HepG2 (cell line): ENCODE data around the gene RUNX3. TPM values are rescaled to one million over a fixed set of nuclear protein-coding genes. Genes with fewer than 3 reads are reported as not detected.

ENCODE experiments used
- ATAC-seq: fragments of 200-7000 bp; cut with Tn5 transposase; 3 replicates; pipeline ENCODE4 v1.9.1; 2020; ENCODE audit warnings: mild to moderate bottlenecking, moderate library complexity
- BruUV-seq: library from RNA; stranded (reverse); fragments of 400-500 nt; replicated peaks from 2 replicates; lab custom pipeline; 2021; lab: Mats Ljungman, UMichigan
- CTCF ChIA-PET: fragments of 300-600 bp; formaldehyde crosslinking; extraction: SDS; loops from one replicate; lab custom pipeline; 2021; ENCODE audit warnings: low total read pairs, inconsistent platforms, low intra/inter-chr PET ratio; lab: Yijun Ruan, JAX
- POLR2A ChIA-PET: fragments of 350-600 bp; sonication (Branson Sonifier 250); formaldehyde crosslinking; loops from one replicate; lab custom pipeline; 2020; ENCODE audit warnings: antibody characterized with exemption, inconsistent platforms; lab: Yijun Ruan, JAX
- DNase-seq: peaks from one replicate; pipeline ENCODE4 v3.0.0-alpha.2; 2015; ENCODE audit warnings: low spot score
- FAIRE-seq: peaks from 3 replicates; lab custom pipeline; 2011; peaks lifted over from hg19 to GRCh38; lab: Jason Lieb, UNC
- H2AFZ ChIP-seq: one replicate; pipeline ENCODE4 v1.6.1; 2011; ENCODE audit warnings: low read length, inconsistent platforms
- H3K27ac ChIP-seq: fragments of 300-600 bp; 3 replicates; pipeline ENCODE4 v1.8.0; 2011; ENCODE audit warnings: mixed run types, mild to moderate bottlenecking, mixed read lengths, low read length, inconsistent platforms; ENCODE audit not compliant: insufficient read depth; ENCODE audit errors: extremely low read length
- H3K27me3 ChIP-seq, 2 experiments: fragments of 200-600 bp in 1 of 2; 2 replicates in 1 of 2; 3 replicates in 1 of 2; pipeline versions ENCODE4 v1.6.0 to v1.8.0; 2011; ENCODE audit warnings: low read length in 2 of 2, mild to moderate bottlenecking in 2 of 2, moderate library complexity in 2 of 2, inconsistent platforms in 1 of 2; ENCODE audit not compliant: insufficient read depth in 2 of 2, control insufficient read depth in 1 of 2
- H3K36me3 ChIP-seq, 2 experiments: fragments of 200-600 bp in 1 of 2; replicated peaks in 1 of 2; 2 replicates in 1 of 2; 3 replicates in 1 of 2; pipeline versions ENCODE4 v1.5.1 to v1.8.0; 2011; ENCODE audit warnings: low read length in 2 of 2, inconsistent platforms in 1 of 2; ENCODE audit not compliant: insufficient read depth in 2 of 2, control insufficient read depth in 1 of 2
- H3K4me1 ChIP-seq: 2 replicates; pipeline ENCODE4 v1.5.1; 2012; ENCODE audit warnings: low read length, inconsistent platforms; ENCODE audit not compliant: insufficient read depth
- H3K4me2 ChIP-seq: 2 replicates; pipeline ENCODE4 v1.6.0; 2011; ENCODE audit warnings: low read depth, low read length, inconsistent platforms
- H3K4me3 ChIP-seq, 3 experiments: fragments of 200-600 bp in 1 of 3; sonication (generic), shearing (Covaris generic) in 1 of 3; replicated peaks in 1 of 3; 2 replicates each; pipeline ENCODE4 v1.5.1; 2011 to 2016; ENCODE audit warnings: low read length in 3 of 3, inconsistent platforms in 2 of 3, low read depth in 2 of 3, mild to moderate bottlenecking in 2 of 3, control low read depth in 1 of 3, mixed read lengths in 1 of 3; ENCODE audit not compliant: insufficient read depth in 1 of 3
- H3K79me2 ChIP-seq: one replicate; pipeline ENCODE4 v1.6.1; 2011; ENCODE audit warnings: low read length, inconsistent platforms; ENCODE audit not compliant: insufficient read depth
- H3K9ac ChIP-seq: 2 replicates; pipeline ENCODE4 v1.6.0; 2011; ENCODE audit warnings: mild to moderate bottlenecking, low read depth, low read length, inconsistent platforms; ENCODE audit not compliant: insufficient read depth
- H3K9me3 ChIP-seq: 2 replicates; pipeline ENCODE4 v1.5.1; 2012; ENCODE audit warnings: mild to moderate bottlenecking, low read length
- H4K20me1 ChIP-seq: 2 replicates; pipeline ENCODE4 v1.6.0; 2011; ENCODE audit warnings: inconsistent platforms, mild to moderate bottlenecking, low read length, moderate library complexity; ENCODE audit not compliant: insufficient read depth
- MED1 ChIP-seq: sonication (generic); formaldehyde crosslinking; IDR thresholded peaks from 2 replicates; pipeline ENCODE4 v1.4.0; 2020; ENCODE audit warnings: missing genetic modification reagents
- RBAK ChIP-seq: sonication (generic); formaldehyde crosslinking; IDR thresholded peaks from 2 replicates; pipeline ENCODE4 v1.5.1; 2020; ENCODE audit warnings: mild to moderate bottlenecking, missing genetic modification reagents
- SSRP1 ChIP-seq: IDR thresholded peaks from 2 replicates; pipeline ENCODE4 v1.6.1; 2016; ENCODE audit warnings: control low read depth
- ZC3H4 ChIP-seq: sonication (generic); formaldehyde crosslinking; IDR thresholded peaks from 2 replicates; pipeline ENCODE4 v1.4.0; 2020; ENCODE audit warnings: missing genetic modification reagents, borderline replicate concordance
- ZKSCAN1 ChIP-seq: fragments of 150-350 bp; IDR thresholded peaks from 2 replicates; pipeline ENCODE4 v1.6.1; 2014; ENCODE audit warnings: low read length
- ZNF180 ChIP-seq: sonication (generic); formaldehyde crosslinking; IDR thresholded peaks from 2 replicates; pipeline ENCODE4 v1.4.0; 2020; ENCODE audit warnings: low read depth, missing genetic modification reagents, borderline replicate concordance
- ZNF230 ChIP-seq: sonication (generic); formaldehyde crosslinking; IDR thresholded peaks from 2 replicates; pipeline ENCODE4 v1.4.0; 2020; ENCODE audit warnings: mild to moderate bottlenecking, missing genetic modification reagents
- ZNF543 ChIP-seq: sonication (generic); formaldehyde crosslinking; IDR thresholded peaks from 2 replicates; pipeline ENCODE4 v1.4.0; 2020; ENCODE audit warnings: mild to moderate bottlenecking, missing genetic modification reagents
- ZNF629 ChIP-seq: sonication (generic); formaldehyde crosslinking; conservative IDR thresholded peaks from 2 replicates; pipeline ENCODE4 v1.5.0; 2020; ENCODE audit warnings: missing genetic modification reagents
- ZNF644 ChIP-seq: IDR thresholded peaks from 2 replicates; pipeline ENCODE4 v1.6.1; 2016; ENCODE audit warnings: low read depth
- WGBS: methylation state at CpG from one replicate; pipeline ENCODE4 v1.1.6; 2017; ENCODE audit warnings: low lambda C conversion rate; 5-methylcytosine and 5-hydroxymethylcytosine counted together
- in situ Hi-C: cut with HindIII; loops from 2 replicates; pipeline ENCODE4 v1.10.0; 2017; ENCODE audit warnings: low pct_unique_long_range_greater_than_20kb; ENCODE audit not compliant: extremely low pct_ligation_motif_present
- intact Hi-C: fragments of 100-400 bp; cut with micrococcal nuclease; formaldehyde crosslinking; loops from one replicate; pipeline ENCODE4 v1.10.0; 2022; ENCODE audit not compliant: unreplicated experiment
- polyA plus RNA-seq, 8 experiments: library from polyadenylated mRNA; depleted of rRNA in 3 of 8; stranded (reverse) in 7 of 8; unstranded in 1 of 8; fragments of >200 nt; fragmentation: Illumina TruSeq in 4 of 8; extraction: Trizol in 4 of 8; gene quantifications; 2 replicates each; pipeline versions ENCODE4 v1.2.1 to v1.2.3, GENCODE V29; 2011 to 2016; ENCODE audit warnings: low read depth in 4 of 8, missing spikeins in 1 of 8, mixed read lengths in 1 of 8; ENCODE audit not compliant: insufficient read depth in 1 of 8
- total RNA-seq, 5 experiments: library from RNA; depleted of rRNA; stranded (reverse); fragments of >200 nt; fragmentation: Illumina TruSeq; extraction: Trizol; gene quantifications; 2 replicates each; pipeline ENCODE4 v1.2.3, GENCODE V29; 2016; ENCODE audit warnings: low read depth in 1 of 5
- TF ChIP-seq, protein P1 (sequence below): conservative IDR thresholded peaks from 2 replicates; pipeline ENCODE4 v1.6.1; 2018; ENCODE audit warnings: missing genetic modification reagents
- TF ChIP-seq, protein P2 (sequence below): sonication (generic); formaldehyde crosslinking; IDR thresholded peaks from 2 replicates; pipeline ENCODE4 v1.9.0; 2021; ENCODE audit warnings: missing genetic modification reagents, borderline replicate concordance
- TF ChIP-seq, protein P3 (sequence below): sonication (generic); formaldehyde crosslinking; IDR thresholded peaks from 2 replicates; pipeline ENCODE4 v1.8.0; 2023; ENCODE audit warnings: mild to moderate bottlenecking, missing genetic modification reagents

RUNX3 gene
- total and polyA plus RNA-seq, 2 of the 13 experiments (the other 11 are each of a cell fraction or from before 2014, with no cell fraction given) = 0.04 to 0.22 TPM

DNA sequence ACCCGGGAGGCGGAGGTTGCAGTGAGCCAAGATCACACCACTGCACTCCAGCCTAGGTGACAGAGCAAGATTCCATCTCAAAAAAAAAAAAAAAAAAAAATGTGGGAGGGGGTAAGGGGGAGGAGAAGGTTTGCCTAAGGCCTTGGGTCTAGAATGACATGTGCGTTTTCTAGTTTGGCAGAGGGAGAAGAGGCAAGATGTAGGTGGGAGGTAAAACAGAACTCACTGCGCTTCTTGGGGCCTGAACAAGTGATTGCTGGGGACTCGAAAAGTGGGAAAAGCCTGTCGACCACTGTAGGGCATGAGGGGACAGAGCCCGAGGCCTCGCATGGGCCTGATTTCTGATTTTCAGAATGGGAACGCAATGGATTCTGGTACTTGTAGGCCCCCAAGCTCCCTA, 19.9 kb downstream of the RUNX3 start:
- peak overlapping the region; percentile 89 for H3K27ac ChIP-seq
- no peak for FAIRE-seq
- H3K79me2 ChIP-seq = no peaks in the 10 kb centered on the region
- ATAC-seq = no peak
- H3K27me3 ChIP-seq = no peaks in the 10 kb centered on the region
- ChIA-PET POLR2A (interaction anchor here (1.0 to 1.4 kb wide), 4 partner anchors 12 to 258 kb away, joined by 3 to 5 read pairs (median 4); no protein-coding TSS in a partner anchor), CTCF (interaction anchor here (0.9 to 1.3 kb wide), 3 partner anchors 22 to 127 kb away, joined by 3 to 4 read pairs (median 4); no protein-coding TSS in a partner anchor)
- intact Hi-C loops = no loop called here
- 92% methylated on average over 9 of the region's 9 CpGs for WGBS
- H3K9me3 ChIP-seq = no peaks in the 10 kb centered on the region
- no peaks in the 10 kb centered on the region for H4K20me1 ChIP-seq
- TF ChIP-seq ZNF230 (CRISPR knock-in tag) (peak; percentile 1; the same call in 1 of the 2 replicates), ZC3H4 (CRISPR knock-in tag) (0 out of 2 replicates have a peak, but pooled peaks have one; percentile 5), MED1 (no peak), RBAK (CRISPR knock-in tag) (no peak), ZNF543 (CRISPR knock-in tag) (0 out of 2 replicates have a peak, but pooled peaks have one; percentile 40)
- no peak overlapping the region for H2AFZ ChIP-seq
- in situ Hi-C loops = no loop called here
- DNase-seq = no peak
- peak overlapping the region; percentile 68 for H3K9ac ChIP-seq
- no TSS peak for BruUV-seq
- peaks cover 67% of the 10 kb centered on the region for H3K4me1 ChIP-seq
- H3K36me3 ChIP-seq = no peaks in the 10 kb centered on the region
- peak overlapping the region in 1 of 3 experiments; percentile 60; a peak in 1 of 6 replicates for H3K4me3 ChIP-seq
- peak overlapping the region; percentile 87 for H3K4me2 ChIP-seq

DNA sequence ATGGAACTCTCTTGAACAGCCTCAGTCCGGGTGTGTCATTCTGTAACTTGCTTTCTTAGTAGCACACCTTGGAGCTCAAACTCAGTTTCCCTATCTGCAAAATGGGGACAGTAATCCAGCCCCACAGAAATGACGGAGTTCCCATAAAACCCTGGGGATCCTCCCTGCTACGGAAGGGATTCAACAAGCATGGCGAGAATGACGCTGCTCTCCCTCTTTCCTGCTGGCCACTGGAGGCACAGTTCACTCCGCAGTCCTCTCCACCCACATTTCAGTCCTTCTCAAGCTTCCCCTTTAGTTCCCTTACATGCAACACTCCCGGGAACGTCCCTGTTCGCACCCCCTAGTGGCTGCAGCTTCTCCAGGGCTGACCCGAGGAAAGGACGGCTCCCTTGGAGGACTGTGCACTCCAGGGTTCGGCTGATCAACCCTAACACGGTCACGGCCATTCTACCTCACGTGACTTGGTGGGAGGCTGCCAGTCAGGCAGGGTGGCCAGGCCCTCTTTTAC, 20.6 kb downstream of the RUNX3 start:
- CTCF ChIA-PET = interaction anchor here (0.9 to 1.3 kb wide), 3 partner anchors 23 to 128 kb away, joined by 3 to 4 read pairs (median 4); no protein-coding TSS in a partner anchor
- Histone ChIP-seq H3K27ac (peak overlapping the region; percentile 34), H3K79me2 (no peaks in the 10 kb centered on the region), H4K20me1 (no peaks in the 10 kb centered on the region), H3K9ac (no peak overlapping the region), H2AFZ (peak overlapping the region; percentile 5), H3K27me3 (no peaks in the 10 kb centered on the region), H3K9me3 (no peaks in the 10 kb centered on the region), H3K4me3 (no peak overlapping the region; a peak in 1 of 6 replicates), H3K36me3 (no peaks in the 10 kb centered on the region), H3K4me2 (0 out of 2 replicates have a peak overlapping the region, but pooled peaks have one; percentile 16), H3K4me1 (peaks cover 60% of the 10 kb centered on the region)
- FAIRE-seq (peak; percentile 83), DNase-seq (peak; percentile 76), ATAC-seq (peak; percentile 57)
- BruUV-seq = no TSS peak
- in situ Hi-C loops = loop anchor here (5.0 kb wide), 1 partner anchor 62 kb away; no protein-coding TSS in a partner anchor
- POLR2A ChIA-PET = interaction anchor here (0.6 to 0.9 kb wide), 2 partner anchors 18 to 185 kb away, joined by 3 read pairs; no protein-coding TSS in a partner anchor
- WGBS = 33% methylated on average over 14 of the region's 15 CpGs
- intact Hi-C loops = loop anchor here (2.0 kb wide), 1 partner anchor 61 kb away; no protein-coding TSS in a partner anchor
- TF ChIP-seq ZNF629 (CRISPR knock-in tag) (peak; percentile 96), SSRP1 (CRISPR knock-in tag) (no peak), ZKSCAN1 (0 out of 2 replicates have a peak, but pooled peaks have one; percentile 8), ZNF180 (no peak), ZNF644 (CRISPR knock-in tag) (peak; percentile 40; the same call in 1 of the 2 replicates)
- TF ChIP-seq, protein P1, sequence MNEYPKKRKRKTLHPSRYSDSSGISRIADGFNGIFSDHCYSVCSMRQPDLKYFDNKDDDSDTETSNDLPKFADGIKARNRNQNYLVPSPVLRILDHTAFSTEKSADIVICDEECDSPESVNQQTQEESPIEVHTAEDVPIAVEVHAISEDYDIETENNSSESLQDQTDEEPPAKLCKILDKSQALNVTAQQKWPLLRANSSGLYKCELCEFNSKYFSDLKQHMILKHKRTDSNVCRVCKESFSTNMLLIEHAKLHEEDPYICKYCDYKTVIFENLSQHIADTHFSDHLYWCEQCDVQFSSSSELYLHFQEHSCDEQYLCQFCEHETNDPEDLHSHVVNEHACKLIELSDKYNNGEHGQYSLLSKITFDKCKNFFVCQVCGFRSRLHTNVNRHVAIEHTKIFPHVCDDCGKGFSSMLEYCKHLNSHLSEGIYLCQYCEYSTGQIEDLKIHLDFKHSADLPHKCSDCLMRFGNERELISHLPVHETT = no peak
- TF ChIP-seq, protein P2, sequence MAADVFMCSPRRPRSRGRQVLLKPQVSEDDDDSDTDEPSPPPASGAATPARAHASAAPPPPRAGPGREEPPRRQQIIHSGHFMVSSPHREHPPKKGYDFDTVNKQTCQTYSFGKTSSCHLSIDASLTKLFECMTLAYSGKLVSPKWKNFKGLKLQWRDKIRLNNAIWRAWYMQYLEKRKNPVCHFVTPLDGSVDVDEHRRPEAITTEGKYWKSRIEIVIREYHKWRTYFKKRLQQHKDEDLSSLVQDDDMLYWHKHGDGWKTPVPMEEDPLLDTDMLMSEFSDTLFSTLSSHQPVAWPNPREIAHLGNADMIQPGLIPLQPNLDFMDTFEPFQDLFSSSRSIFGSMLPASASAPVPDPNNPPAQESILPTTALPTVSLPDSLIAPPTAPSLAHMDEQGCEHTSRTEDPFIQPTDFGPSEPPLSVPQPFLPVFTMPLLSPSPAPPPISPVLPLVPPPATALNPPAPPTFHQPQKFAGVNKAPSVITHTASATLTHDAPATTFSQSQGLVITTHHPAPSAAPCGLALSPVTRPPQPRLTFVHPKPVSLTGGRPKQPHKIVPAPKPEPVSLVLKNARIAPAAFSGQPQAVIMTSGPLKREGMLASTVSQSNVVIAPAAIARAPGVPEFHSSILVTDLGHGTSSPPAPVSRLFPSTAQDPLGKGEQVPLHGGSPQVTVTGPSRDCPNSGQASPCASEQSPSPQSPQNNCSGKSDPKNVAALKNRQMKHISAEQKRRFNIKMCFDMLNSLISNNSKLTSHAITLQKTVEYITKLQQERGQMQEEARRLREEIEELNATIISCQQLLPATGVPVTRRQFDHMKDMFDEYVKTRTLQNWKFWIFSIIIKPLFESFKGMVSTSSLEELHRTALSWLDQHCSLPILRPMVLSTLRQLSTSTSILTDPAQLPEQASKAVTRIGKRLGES (CRISPR knock-in tag) = no peak
- TF ChIP-seq, protein P3, sequence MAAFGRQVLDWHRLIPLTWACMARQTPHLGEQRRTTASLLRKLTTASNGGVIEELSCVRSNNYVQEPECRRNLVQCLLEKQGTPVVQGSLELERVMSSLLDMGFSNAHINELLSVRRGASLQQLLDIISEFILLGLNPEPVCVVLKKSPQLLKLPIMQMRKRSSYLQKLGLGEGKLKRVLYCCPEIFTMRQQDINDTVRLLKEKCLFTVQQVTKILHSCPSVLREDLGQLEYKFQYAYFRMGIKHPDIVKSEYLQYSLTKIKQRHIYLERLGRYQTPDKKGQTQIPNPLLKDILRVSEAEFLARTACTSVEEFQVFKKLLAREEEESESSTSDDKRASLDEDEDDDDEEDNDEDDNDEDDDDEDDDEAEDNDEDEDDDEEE (CRISPR knock-in tag) = no peak
